Suprapubic skin (tissue), 4 donors: ENCODE data around the gene MCTP2. TPM values are rescaled to one million over a fixed set of nuclear protein-coding genes. Genes with fewer than 3 reads are reported as not detected.
"Not testable (repeated sequence)": the region's sequence is repeated elsewhere in the genome, so short reads cannot be mapped to it uniquely, and the experiment has no call there.

Source experiments
- DNase-seq, 2 donors: peaks; one replicate each; pipeline ENCODE4 v3.0.0-alpha.2; 2019; ENCODE audit warnings: low spot score in 2 of 2
- H3K27ac ChIP-seq: fragments of 200-600 bp; sonication (generic); one replicate; pipeline ENCODE4 v1.5.1; 2019
- H3K27me3 ChIP-seq: fragments of 200-600 bp; sonication (generic); one replicate; pipeline ENCODE4 v1.5.1; 2019
- H3K36me3 ChIP-seq: fragments of 200-600 bp; sonication (generic); one replicate; pipeline ENCODE4 v1.5.1; 2019
- H3K4me1 ChIP-seq: fragments of 200-600 bp; sonication (generic); one replicate; pipeline ENCODE4 v1.5.1; 2019
- H3K4me3 ChIP-seq: fragments of 200-600 bp; sonication (generic); one replicate; pipeline ENCODE4 v1.5.1; 2019; ENCODE audit warnings: mild to moderate bottlenecking
- H3K9me3 ChIP-seq: fragments of 200-600 bp; sonication (generic); one replicate; pipeline ENCODE4 v1.5.1; 2019
- EP300 ChIP-seq: sonication (generic); formaldehyde crosslinking; IDR thresholded peaks from one replicate; pipeline ENCODE4 v1.6.1; 2017; ENCODE audit warnings: antibody characterized with exemption
- POLR2A ChIP-seq, 2 donors: fragments of 450-650 bp; IDR thresholded peaks; one replicate each; pipeline ENCODE4 v1.6.1; 2017; ENCODE audit warnings: antibody characterized with exemption in 2 of 2, mild to moderate bottlenecking in 2 of 2, moderate library complexity in 2 of 2
- POLR2AphosphoS5 ChIP-seq, 3 donors: sonication (generic); formaldehyde crosslinking; IDR thresholded peaks; one replicate each; pipeline ENCODE4 v1.6.1; 2017; ENCODE audit warnings: antibody characterized with exemption in 3 of 3
- WGBS: methylation state at CpG from one replicate; pipeline ENCODE4 v1.1.5; 2018; 5-methylcytosine and 5-hydroxymethylcytosine counted together
- total RNA-seq, 4 donors: library from RNA; depleted of rRNA; stranded (reverse); fragments of >200 nt; gene quantifications; one replicate each; pipeline ENCODE4 v1.1.0, GENCODE V29; 2016
- TF ChIP-seq, protein P1 (sequence below), 2 donors: fragments of 200-600 bp in 1 of 2; fragments of 450-650 bp in 1 of 2; sonication (generic) in 1 of 2; IDR thresholded peaks; one replicate each; pipeline ENCODE4 v1.5.1; 2016 to 2019; ENCODE audit warnings: antibody characterized with exemption in 2 of 2, mild to moderate bottlenecking in 1 of 2, moderate library complexity in 1 of 2

MCTP2 gene
- total RNA-seq, 4 donors from 2014 or later, result 17.2 to 41.8 (median 20.5) TPM

DNA sequence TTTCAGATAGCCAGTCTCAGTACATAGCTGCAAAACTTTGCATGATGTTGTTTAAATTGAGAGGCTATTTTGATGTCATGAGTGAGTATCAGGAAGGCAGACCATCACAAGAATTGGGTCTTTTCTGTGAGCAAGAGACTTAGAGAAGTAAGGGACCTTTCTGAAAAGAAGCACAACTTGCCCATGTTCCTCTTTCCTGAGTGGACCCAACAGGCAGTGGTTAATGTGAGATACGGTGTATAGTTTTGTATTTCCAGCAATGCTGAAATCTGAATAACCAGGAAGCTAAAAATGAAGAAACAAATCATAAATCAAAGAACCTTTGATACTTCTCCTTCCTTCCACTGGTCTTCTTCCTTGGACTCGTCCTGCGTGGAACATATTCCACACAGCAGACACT, 25.1 kb downstream of the MCTP2 start:
- no peaks in the 10 kb centered on the region for H3K27me3 ChIP-seq
- no peaks in the 10 kb centered on the region for H3K9me3 ChIP-seq
- 80% methylated on average over 3 of the region's 3 CpGs for WGBS
- TF ChIP-seq POLR2A (IDR thresholded peaks at IDR 0.05), result no peak
- TF ChIP-seq POLR2AphosphoS5 (IDR thresholded peaks at IDR 0.05), result no peak
- no peak for TF ChIP-seq EP300
- TF ChIP-seq, protein P1, sequence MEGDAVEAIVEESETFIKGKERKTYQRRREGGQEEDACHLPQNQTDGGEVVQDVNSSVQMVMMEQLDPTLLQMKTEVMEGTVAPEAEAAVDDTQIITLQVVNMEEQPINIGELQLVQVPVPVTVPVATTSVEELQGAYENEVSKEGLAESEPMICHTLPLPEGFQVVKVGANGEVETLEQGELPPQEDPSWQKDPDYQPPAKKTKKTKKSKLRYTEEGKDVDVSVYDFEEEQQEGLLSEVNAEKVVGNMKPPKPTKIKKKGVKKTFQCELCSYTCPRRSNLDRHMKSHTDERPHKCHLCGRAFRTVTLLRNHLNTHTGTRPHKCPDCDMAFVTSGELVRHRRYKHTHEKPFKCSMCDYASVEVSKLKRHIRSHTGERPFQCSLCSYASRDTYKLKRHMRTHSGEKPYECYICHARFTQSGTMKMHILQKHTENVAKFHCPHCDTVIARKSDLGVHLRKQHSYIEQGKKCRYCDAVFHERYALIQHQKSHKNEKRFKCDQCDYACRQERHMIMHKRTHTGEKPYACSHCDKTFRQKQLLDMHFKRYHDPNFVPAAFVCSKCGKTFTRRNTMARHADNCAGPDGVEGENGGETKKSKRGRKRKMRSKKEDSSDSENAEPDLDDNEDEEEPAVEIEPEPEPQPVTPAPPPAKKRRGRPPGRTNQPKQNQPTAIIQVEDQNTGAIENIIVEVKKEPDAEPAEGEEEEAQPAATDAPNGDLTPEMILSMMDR (IDR thresholded peaks at IDR 0.05), result no peak
- DNase-seq, result no peak
- H3K4me3 ChIP-seq, result no peak overlapping the region
- no peaks in the 10 kb centered on the region for H3K36me3 ChIP-seq
- H3K4me1 ChIP-seq, result peaks cover 3% of the 10 kb centered on the region
- H3K27ac ChIP-seq, result no peak overlapping the region

DNA sequence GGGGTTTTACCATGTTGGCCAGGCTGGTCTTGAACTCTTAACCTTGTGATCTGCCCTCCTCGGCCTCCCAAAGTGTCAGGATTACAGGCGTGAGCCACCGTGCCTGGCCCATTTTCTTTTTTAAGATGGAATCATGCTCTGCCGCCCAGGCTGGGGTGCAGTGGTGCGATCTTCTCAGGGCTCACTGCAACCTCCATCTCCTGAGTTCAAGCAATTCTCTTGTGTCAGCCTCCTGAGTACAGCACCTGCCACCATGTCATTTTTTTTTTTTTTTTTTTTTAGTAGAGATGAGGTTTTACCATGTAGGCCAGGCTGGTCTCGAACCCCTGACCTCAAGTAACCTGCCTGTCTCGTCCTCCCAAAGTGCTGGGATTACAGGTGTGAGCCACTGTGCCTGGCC, 26.4 kb downstream of the MCTP2 start:
- WGBS, result 98% methylated on average over 7 of the region's 7 CpGs
- DNase-seq, H3K4me3 ChIP-seq, H3K27ac ChIP-seq, H3K4me1 ChIP-seq, H3K9me3 ChIP-seq, H3K27me3 ChIP-seq, H3K36me3 ChIP-seq: not testable (repeated sequence)

DNA sequence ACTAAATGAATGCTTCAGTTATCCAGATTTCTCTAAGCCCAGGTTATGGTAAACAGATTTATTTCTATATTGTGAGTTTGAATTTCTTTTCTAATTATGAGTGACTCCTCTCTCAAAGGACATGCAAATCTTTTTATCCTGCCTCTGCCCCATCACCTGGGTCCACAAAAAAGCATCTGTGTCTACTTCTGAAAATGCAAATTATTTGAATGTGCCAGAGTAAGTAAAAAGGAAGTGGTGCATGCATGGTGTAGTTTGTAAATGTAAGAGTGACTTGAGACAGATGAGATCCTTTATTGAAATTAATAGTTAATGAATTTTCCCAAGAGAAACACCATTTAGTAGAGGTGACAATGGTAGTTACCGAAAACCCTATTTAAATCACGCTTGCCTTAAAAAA, 26.9 kb downstream of the MCTP2 start:
- no peak for TF ChIP-seq POLR2AphosphoS5 (IDR thresholded peaks at IDR 0.05)
- TF ChIP-seq POLR2A (IDR thresholded peaks at IDR 0.05), result no peak
- TF ChIP-seq, protein P1 (IDR thresholded peaks at IDR 0.05), result no peak
- TF ChIP-seq EP300, result no peak
- 94% methylated on average over 2 of the region's 2 CpGs for WGBS
- H3K27ac ChIP-seq, result no peak overlapping the region

GRCh38 chr15:94259121-94259751, 27.9 kb downstream of the MCTP2 start:
- TF ChIP-seq POLR2AphosphoS5 (IDR thresholded peaks at IDR 0.05), result no peak
- TF ChIP-seq, protein P1 (IDR thresholded peaks at IDR 0.05), result no peak
- no peak for TF ChIP-seq POLR2A (IDR thresholded peaks at IDR 0.05)
- no peak for TF ChIP-seq EP300
- Histone ChIP-seq H3K4me3 (no peak overlapping the region), H3K4me1 (peaks cover 3% of the 10 kb centered on the region), H3K27me3 (no peaks in the 10 kb centered on the region), H3K36me3 (no peaks in the 10 kb centered on the region), H3K27ac (no peak overlapping the region), H3K9me3 (no peaks in the 10 kb centered on the region)
- WGBS, result 68% methylated on average over 1 of the region's 1 CpG
- no peak for DNase-seq

More for the DNA sequence above, 26.9 kb downstream of the MCTP2 start:
- no peaks in the 10 kb centered on the region for H3K27me3 ChIP-seq
- no peaks in the 10 kb centered on the region for H3K36me3 ChIP-seq
- no peaks in the 10 kb centered on the region for H3K9me3 ChIP-seq
- no peak for DNase-seq
- no peak overlapping the region for H3K4me3 ChIP-seq
- peaks cover 3% of the 10 kb centered on the region for H3K4me1 ChIP-seq

DNA sequence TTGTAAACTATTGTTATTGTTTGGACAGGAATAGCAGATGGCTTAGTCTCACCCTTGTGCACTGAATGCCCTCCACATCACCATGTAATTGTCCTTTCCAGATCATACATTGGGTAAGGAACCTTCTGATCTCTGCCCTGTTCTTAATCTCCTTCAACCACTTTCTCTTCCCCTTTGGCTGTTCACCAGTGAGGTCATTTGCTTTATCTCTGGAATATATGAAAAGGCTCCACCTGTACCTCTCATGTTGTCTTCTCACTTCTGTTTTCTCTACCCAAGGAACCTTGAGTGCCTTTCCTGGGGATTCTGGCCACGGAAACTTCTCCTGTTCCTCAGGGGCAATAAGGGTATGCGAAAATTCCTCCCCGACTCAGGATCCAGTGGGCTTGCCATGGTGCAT, 28.5 kb downstream of the MCTP2 start:
- no peak for DNase-seq
- H3K27ac ChIP-seq, result no peak overlapping the region

More for the DNA sequence above, 28.5 kb downstream of the MCTP2 start:
- Histone ChIP-seq H3K9me3 (no peaks in the 10 kb centered on the region), H3K36me3 (no peaks in the 10 kb centered on the region), H3K27me3 (no peaks in the 10 kb centered on the region), H3K4me3 (no peak overlapping the region), H3K4me1 (peaks cover 3% of the 10 kb centered on the region)
- 96% methylated on average over 3 of the region's 3 CpGs for WGBS
- TF ChIP-seq POLR2AphosphoS5 (IDR thresholded peaks at IDR 0.05), result no peak
- no peak for TF ChIP-seq EP300
- TF ChIP-seq, protein P1 (IDR thresholded peaks at IDR 0.05), result no peak
- no peak for TF ChIP-seq POLR2A (IDR thresholded peaks at IDR 0.05)
